AG04449 (cell line): ENCODE measurements around the gene PNLDC1.
A peak's percentile ranks its signal among the peaks of the same experiment; 100 is the strongest.

Experiments
- CTCF ChIA-PET: fragments of 350-600 bp; formaldehyde crosslinking; extraction: SDS; loops from one replicate; lab custom pipeline; 2021; ENCODE audit warnings: antibody characterized with exemption; lab: Yijun Ruan, JAX
- POLR2A ChIA-PET: fragments of 400-600, 350-600 bp; formaldehyde crosslinking; extraction: SDS; loops from one replicate; lab custom pipeline; 2020; ENCODE audit warnings: antibody characterized with exemption, inconsistent platforms; lab: Yijun Ruan, JAX
- DNase-seq: peaks from one replicate; pipeline ENCODE4 v3.0.0-alpha.2; 2010; ENCODE audit warnings: low read depth, low spot score
- H3K4me3 ChIP-seq: 2 replicates; pipeline ENCODE4 v1.5.1; 2011; ENCODE audit warnings: low read depth, mild to moderate bottlenecking, control low read depth, low read length
- TF ChIP-seq, protein P1 (sequence below): IDR thresholded peaks from one replicate; pipeline ENCODE4 v1.5.1; 2011; ENCODE audit warnings: mild to moderate bottlenecking, moderate library complexity, low read length, control low read depth, inconsistent platforms; ENCODE audit not compliant: insufficient read depth; ENCODE audit errors: missing control alignments

Gene PNLDC1

DNA sequence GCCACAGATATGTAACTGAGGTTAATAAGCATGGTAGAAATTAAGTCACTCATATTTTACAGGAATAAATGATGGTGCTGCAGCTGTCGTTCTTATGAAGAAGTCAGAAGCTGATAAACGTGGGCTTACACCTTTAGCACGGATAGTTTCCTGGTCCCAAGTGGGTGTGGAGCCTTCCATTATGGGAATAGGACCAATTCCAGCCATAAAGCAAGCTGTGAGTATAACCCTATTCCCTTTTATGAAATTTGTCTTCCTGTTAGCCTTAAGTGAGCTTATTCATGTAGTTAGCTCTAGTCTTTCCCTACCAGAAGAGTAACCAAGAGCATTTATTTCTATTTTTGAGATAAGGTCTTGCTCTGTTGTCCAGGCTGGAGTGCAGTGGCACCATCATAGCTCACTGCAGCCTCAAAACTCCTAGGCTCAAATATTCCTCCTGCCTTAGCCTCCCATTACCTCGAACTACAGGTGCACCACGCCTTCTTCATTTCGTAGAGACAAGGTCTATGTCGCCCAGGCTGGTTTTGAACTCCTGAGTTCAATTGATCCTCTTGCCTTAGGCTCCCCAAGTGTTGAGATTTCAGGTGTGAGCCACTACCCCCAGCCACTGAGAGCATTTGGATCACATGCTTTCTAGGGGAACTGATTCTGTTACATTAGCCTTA is 22.7 kb upstream of the PNLDC1 start:
- POLR2A ChIA-PET: interaction anchor here (1.2 kb wide), 1 partner anchor 12 kb away, joined by 4 read pairs; the partner anchor contains the start of gene TCP1
- H3K4me3 ChIP-seq: no peak overlapping the region
- CTCF ChIA-PET: interaction anchor here (0.8 kb wide), 1 partner anchor 88 kb away, joined by 3 read pairs; no protein-coding TSS in a partner anchor
- TF ChIP-seq, protein P1, sequence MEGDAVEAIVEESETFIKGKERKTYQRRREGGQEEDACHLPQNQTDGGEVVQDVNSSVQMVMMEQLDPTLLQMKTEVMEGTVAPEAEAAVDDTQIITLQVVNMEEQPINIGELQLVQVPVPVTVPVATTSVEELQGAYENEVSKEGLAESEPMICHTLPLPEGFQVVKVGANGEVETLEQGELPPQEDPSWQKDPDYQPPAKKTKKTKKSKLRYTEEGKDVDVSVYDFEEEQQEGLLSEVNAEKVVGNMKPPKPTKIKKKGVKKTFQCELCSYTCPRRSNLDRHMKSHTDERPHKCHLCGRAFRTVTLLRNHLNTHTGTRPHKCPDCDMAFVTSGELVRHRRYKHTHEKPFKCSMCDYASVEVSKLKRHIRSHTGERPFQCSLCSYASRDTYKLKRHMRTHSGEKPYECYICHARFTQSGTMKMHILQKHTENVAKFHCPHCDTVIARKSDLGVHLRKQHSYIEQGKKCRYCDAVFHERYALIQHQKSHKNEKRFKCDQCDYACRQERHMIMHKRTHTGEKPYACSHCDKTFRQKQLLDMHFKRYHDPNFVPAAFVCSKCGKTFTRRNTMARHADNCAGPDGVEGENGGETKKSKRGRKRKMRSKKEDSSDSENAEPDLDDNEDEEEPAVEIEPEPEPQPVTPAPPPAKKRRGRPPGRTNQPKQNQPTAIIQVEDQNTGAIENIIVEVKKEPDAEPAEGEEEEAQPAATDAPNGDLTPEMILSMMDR: no peak
- DNase-seq: no peak

DNA sequence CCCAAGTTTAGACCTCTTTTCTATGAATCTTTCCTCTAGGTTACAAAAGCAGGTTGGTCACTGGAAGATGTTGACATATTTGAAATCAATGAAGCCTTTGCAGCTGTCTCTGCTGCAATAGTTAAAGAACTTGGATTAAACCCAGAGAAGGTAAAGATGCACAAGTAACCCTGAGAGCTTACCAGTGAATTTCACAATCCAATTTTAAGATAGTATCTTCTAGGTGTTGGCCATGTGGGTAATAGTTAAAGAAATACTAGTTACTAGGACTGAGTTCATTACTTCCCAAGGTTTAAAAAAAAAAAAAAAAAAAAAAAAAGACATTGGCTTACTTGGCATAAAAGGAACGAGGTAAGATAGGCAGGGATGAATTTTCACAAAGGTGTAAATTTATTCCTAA is 21.9 kb upstream of the PNLDC1 start:
- TF ChIP-seq, protein P1: no peak
- no peak for DNase-seq
- no peak overlapping the region for H3K4me3 ChIP-seq
- ChIA-PET POLR2A (no interaction called here), CTCF (interaction anchor here (1.0 kb wide), 1 partner anchor 52 kb away, joined by 3 read pairs; no protein-coding TSS in a partner anchor)

DNA sequence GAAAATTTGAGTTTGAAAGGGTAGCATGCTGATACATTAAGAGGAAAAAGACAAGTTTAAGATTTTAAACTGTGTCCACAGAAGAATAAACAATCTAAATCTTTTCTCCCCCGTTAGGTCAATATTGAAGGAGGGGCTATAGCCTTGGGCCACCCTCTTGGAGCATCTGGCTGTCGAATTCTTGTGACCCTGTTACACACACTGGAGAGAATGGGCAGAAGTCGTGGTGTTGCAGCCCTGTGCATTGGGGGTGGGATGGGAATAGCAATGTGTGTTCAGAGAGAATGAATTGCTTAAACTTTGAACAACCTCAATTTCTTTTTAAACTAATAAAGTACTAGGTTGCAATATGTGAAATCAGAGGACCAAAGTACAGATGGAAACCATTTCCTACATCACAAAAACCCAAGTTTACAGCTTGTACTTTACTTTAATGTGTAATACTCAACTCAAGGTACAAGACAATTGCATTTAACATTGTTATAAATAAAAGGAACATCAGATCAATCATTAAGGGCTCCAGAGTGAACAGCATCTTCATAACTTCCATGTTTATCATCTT is 21.5 kb upstream of the PNLDC1 start:
- no peak overlapping the region for H3K4me3 ChIP-seq
- ChIA-PET CTCF (interaction anchor here (1.0 kb wide), 1 partner anchor 52 kb away, joined by 3 read pairs; no protein-coding TSS in a partner anchor), POLR2A (no interaction called here)
- TF ChIP-seq, protein P1: no peak
- DNase-seq: no peak

DNA sequence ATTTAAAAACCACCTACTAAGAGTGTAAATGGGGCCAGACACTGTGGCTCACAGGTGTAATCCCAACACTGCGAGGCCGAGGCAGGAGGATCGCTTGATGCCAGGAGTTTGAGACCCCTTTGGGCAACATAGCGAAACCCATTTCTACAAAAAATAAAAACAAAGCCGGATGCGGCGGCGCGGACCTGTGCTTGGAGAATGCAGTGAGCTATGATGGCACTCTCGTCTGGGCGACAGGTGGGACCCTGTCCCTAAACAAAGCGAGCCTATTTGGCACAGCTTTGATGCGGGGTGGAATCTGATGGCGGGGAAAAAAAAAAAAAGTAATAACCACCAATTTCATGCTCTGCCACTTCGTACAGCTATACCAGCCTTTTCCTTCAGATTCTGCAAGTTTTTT is 11.8 kb upstream of the PNLDC1 start:
- peak overlapping the region; percentile 95 for H3K4me3 ChIP-seq
- TF ChIP-seq, protein P1: no peak
- ChIA-PET CTCF (interaction anchor here (1.8 kb wide), 2 partner anchors 97 to 154 kb away, joined by 6 read pairs; no protein-coding TSS in a partner anchor), POLR2A (no interaction called here)
- no peak for DNase-seq

- peak overlapping the region; percentile 95 for H3K4me3 ChIP-seq
- TF ChIP-seq, protein P1: no peak
- POLR2A ChIA-PET: interaction anchor here (1.0 to 1.7 kb wide), 4 partner anchors 28 to 96 kb away, joined by 3 to 12 read pairs (median 6); partner anchors contain the start of gene SOD2
- CTCF ChIA-PET: interaction anchor here (1.8 to 4.2 kb wide), 3 partner anchors 97 to 153 kb away, joined by 6 to 21 read pairs (median 6); no protein-coding TSS in a partner anchor
- DNase-seq: no peak
Observed at GRCh38 chr6:159788753-159789376, 11.2 kb upstream of the PNLDC1 start.
